Measurements from ENCODE around the gene ID3. TPM values are rescaled to one million over a fixed set of nuclear protein-coding genes. Genes with fewer than 3 reads are reported as not detected.

ID3 gene, protein sequence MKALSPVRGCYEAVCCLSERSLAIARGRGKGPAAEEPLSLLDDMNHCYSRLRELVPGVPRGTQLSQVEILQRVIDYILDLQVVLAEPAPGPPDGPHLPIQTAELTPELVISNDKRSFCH
- total RNA-seq: 20.5 and 38.9 TPM in 2 replicates

DNA sequence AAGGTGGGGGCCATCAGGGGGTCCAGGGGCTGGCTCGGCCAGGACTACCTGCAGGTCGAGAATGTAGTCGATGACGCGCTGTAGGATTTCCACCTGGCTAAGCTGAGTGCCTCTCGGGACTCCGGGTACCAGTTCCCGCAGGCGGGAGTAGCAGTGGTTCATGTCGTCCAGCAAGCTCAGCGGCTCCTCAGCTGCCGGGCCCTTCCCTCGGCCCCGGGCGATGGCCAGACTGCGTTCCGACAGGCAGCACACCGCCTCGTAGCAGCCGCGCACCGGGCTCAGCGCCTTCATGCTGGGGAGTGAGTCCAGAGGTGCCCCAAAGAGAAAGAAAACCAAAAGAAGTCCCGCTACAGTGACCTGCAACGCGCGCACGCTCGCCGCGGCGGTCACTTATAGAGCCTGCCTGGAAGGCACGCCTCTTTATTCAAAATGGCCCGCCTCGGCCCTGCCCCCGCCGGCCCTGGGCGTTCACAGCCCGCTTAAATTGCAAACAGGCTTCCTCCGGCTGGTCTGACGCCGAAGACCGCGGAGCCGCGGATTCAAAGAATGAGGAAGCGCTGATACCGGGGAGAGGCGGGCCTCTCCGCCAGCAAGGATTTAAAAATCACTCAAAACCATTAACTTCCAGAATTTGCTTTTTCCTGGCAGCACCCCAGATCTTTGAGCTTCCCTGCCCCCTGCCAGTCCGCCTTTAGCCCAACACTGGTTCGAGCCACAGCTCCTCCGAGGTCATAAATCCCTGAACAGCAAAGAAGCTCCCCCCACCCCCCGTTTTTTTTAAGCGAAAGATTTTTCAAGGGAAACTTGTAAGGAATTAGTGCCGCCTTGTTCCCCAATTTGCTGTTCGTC is at the start of gene ID3:
TSS of gene ID3 (minus strand) at position 366 of the 849 bp plus-strand sequence. CDS start at position 291, 75 bp downstream.

DNA sequence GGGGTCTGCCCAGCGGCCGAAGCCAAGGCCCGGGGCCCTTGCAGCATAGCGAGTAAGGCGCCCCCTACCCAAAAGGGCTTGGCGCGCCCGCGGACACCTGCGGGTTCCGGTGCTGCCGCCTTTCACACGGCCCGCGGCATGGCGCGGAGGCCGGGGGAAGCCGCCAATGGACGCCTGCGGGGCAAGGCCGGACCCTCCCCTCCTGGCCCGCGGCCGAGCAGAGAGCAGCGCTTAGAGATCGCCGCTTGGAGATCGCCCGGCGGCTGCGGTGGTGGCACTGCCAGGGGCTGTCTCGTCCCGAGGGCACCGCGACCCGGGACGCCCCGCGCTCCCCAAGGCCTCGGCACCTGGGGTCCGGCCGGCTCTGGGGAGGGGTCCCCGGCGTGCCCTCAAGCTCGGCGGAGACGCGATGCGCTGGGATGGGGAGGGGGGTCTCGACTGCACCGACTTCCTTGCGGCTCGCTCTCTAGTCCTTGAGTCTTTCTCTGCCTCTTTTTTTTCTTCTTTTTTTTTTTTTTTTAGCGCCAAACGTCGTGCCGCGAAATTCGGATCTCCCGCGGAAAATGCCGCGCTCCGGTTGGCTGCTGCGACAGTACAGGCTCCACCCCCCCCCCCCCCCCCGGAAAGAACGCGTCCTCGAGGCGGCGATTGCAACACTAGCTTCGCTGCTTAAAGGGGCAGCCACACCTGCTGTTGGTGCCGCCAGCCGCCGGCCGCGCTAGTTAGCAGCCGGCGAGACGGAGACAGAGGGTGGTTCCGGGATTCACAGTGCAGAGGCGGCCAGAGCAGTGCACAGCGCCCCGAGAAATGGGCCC is 28.3 kb downstream of the ID3 start, which contains the start of gene E2F2:
TSS of gene E2F2 (minus strand) at position 487 of the 815 bp plus-strand sequence. CDS start at position 47, 440 bp downstream.

Other genes starting within 250 kb of the ID3 start
- 86.5 and 111 TPM in 2 replicates for gene HNRNPR, start 215.2 kb downstream of the ID3 start, total RNA-seq
- gene ZNF436, start 189.7 kb downstream of the ID3 start, total RNA-seq: 25.6 and 62.0 TPM in 2 replicates
- 2.1 and 19.4 TPM in 2 replicates for gene TCEA3, start 134.8 kb downstream of the ID3 start, total RNA-seq
- 2.7 and 10.5 TPM in 2 replicates for gene ASAP3, start 75.3 kb downstream of the ID3 start, total RNA-seq
- gene E2F2, start 28.3 kb downstream of the ID3 start, total RNA-seq: under 0.01 and 0.36 TPM in 2 replicates
- gene RPL11, start 132.3 kb upstream of the ID3 start, total RNA-seq: 1,078 and 1,264 TPM in 2 replicates
- gene ELOA, start 184.0 kb upstream of the ID3 start, total RNA-seq: 23.2 and 32.3 TPM in 2 replicates
- 55.0 and 57.1 TPM in 2 replicates for gene PITHD1, start 218.9 kb upstream of the ID3 start, total RNA-seq
- gene LYPLA2, start 231.6 kb upstream of the ID3 start, total RNA-seq: 33.2 and 53.1 TPM in 2 replicates
- gene GALE, start 241.3 kb upstream of the ID3 start, total RNA-seq: 46.5 and 68.0 TPM in 2 replicates

All from nasal cavity respiratory epithelium epithelial cell of viscerocranial mucosa (primary cell).